A549 (cell line): ENCODE measurements around the gene ANO2. TPM values are rescaled to one million over a fixed set of nuclear protein-coding genes. Genes with fewer than 3 reads are reported as not detected.

Experiments
- ATAC-seq, 2 experiments: fragments of 200-7000 bp in 1 of 2; fragments of >200 bp in 1 of 2; cut with Nextera tagmentation in 1 of 2; cut with Tn5 transposase in 1 of 2; 3 replicates each; pipeline versions ENCODE4 v1.8.0 to v1.9.1; 2018 to 2020; ENCODE audit warnings: mild to moderate bottlenecking in 1 of 2, moderate library complexity in 1 of 2
- CTCF ChIA-PET: fragments of 300-600 bp; sonication (Branson Sonifier 250); formaldehyde crosslinking; extraction: SDS; loops from one replicate; lab custom pipeline; 2021; ENCODE audit warnings: antibody characterized with exemption, inconsistent platforms; lab: Yijun Ruan, JAX
- POLR2A ChIA-PET: fragments of 350-600 bp; formaldehyde crosslinking; extraction: SDS; loops from one replicate; lab custom pipeline; 2021; ENCODE audit warnings: antibody characterized with exemption, inconsistent platforms; lab: Yijun Ruan, JAX
- DNase-seq, 2 experiments: peaks; one replicate each; pipeline versions ENCODE4 v3.0.0 to v3.0.0-alpha.2; 2011 to 2016; ENCODE audit warnings: low read depth in 1 of 2, low spot score in 1 of 2
- FAIRE-seq: peaks from 2 replicates; lab custom pipeline; 2011; peaks lifted over from hg19 to GRCh38; lab: Jason Lieb, UNC
- H3K27ac ChIP-seq, 2 experiments: fragments of >200 bp; sonication (Bioruptor Twin); formaldehyde crosslinking; 3 replicates each; pipeline ENCODE4 v1.5.1; 2016 to 2017
- H3K4me1 ChIP-seq: fragments of >200 bp; sonication (Bioruptor Twin); formaldehyde crosslinking; 3 replicates; pipeline ENCODE4 v1.6.1; 2016
- H3K4me2 ChIP-seq: fragments of >200 bp; sonication (Bioruptor Twin); formaldehyde crosslinking; 3 replicates; pipeline ENCODE4 v1.6.1; 2016
- H3K4me3 ChIP-seq: fragments of >200 bp; sonication (Bioruptor Twin); formaldehyde crosslinking; 3 replicates; pipeline ENCODE4 v1.5.1; 2016
- H3K9me3 ChIP-seq: fragments of >200 bp; sonication (Bioruptor Twin); formaldehyde crosslinking; 3 replicates; pipeline ENCODE4 v1.6.1; 2016
- BHLHE40 ChIP-seq: IDR thresholded peaks from 2 replicates; pipeline ENCODE4 v1.6.1; 2012; ENCODE audit warnings: low read depth, low read length, inconsistent platforms
- CBX2 ChIP-seq: fragments of 200-600 bp; sonication (generic); IDR thresholded peaks from 2 replicates; pipeline ENCODE4 v1.6.1; 2016; ENCODE audit warnings: low read depth, mild to moderate bottlenecking, borderline replicate concordance
- EHF ChIP-seq: fragments of 250-450 bp; sonication (Bioruptor Pico); IDR thresholded peaks from 2 replicates; pipeline ENCODE4 v1.5.0; 2020; ENCODE audit warnings: mild to moderate bottlenecking
- EHMT2 ChIP-seq: fragments of 200-600 bp; sonication (generic); IDR thresholded peaks from 2 replicates; pipeline ENCODE4 v1.6.1; 2016; ENCODE audit warnings: antibody characterized with exemption, low read depth, mild to moderate bottlenecking, moderate library complexity
- ELK1 ChIP-seq: fragments of 150-350 bp; IDR thresholded peaks from 2 replicates; pipeline ENCODE4 v1.6.1; 2014; ENCODE audit warnings: low read depth, mild to moderate bottlenecking, low read length
- FOSL2 ChIP-seq, 2 experiments: fragments of 450-650 bp in 1 of 2; fragments of >200 bp in 1 of 2; sonication (Bioruptor Twin) in 1 of 2; formaldehyde crosslinking; IDR thresholded peaks; 2 replicates each; pipeline versions ENCODE4 v1.5.0 to v1.6.1; 2016 to 2020; ENCODE audit warnings: mild to moderate bottlenecking in 1 of 2, moderate library complexity in 1 of 2
- FOXS1 ChIP-seq: fragments of 250-450 bp; sonication (Bioruptor Pico); IDR thresholded peaks from 2 replicates; pipeline ENCODE4 v1.5.0; 2020; ENCODE audit warnings: mild to moderate bottlenecking, moderate library complexity
- GATA3 ChIP-seq: IDR thresholded peaks from 2 replicates; pipeline ENCODE4 v1.6.1; 2012; ENCODE audit warnings: borderline replicate concordance
- HDAC2 ChIP-seq: fragments of 200-600 bp; sonication (generic); IDR thresholded peaks from 2 replicates; pipeline ENCODE4 v1.6.1; 2016
- HEYL ChIP-seq: fragments of 250-450 bp; sonication (Bioruptor Pico); IDR thresholded peaks from 2 replicates; pipeline ENCODE4 v1.8.0; 2021; ENCODE audit warnings: mild to moderate bottlenecking, moderate library complexity
- JUNB ChIP-seq: fragments of >200 bp; sonication (Bioruptor Twin); formaldehyde crosslinking; IDR thresholded peaks from 2 replicates; pipeline ENCODE4 v1.6.1; 2016
- KDM1A ChIP-seq: fragments of 200-600 bp; sonication (generic); IDR thresholded peaks from 2 replicates; pipeline ENCODE4 v1.6.1; 2016; ENCODE audit warnings: low read depth, mild to moderate bottlenecking
- POLR2A ChIP-seq: IDR thresholded peaks from 2 replicates; pipeline ENCODE4 v1.6.1; 2012; ENCODE audit warnings: mild to moderate bottlenecking, low read length
- RCOR1 ChIP-seq: fragments of 150-350 bp; IDR thresholded peaks from 2 replicates; pipeline ENCODE4 v1.6.1; 2014; ENCODE audit warnings: antibody characterized with exemption, low read length, low read depth
- REST ChIP-seq: fragments of 200-600 bp; sonication (generic); IDR thresholded peaks from 2 replicates; pipeline ENCODE4 v1.6.1; 2016; ENCODE audit warnings: antibody characterized with exemption, mild to moderate bottlenecking, moderate library complexity
- RFX5 ChIP-seq: fragments of 450-650 bp; IDR thresholded peaks from 2 replicates; pipeline ENCODE4 v1.7.1; 2014; ENCODE audit warnings: antibody characterized with exemption, mild to moderate bottlenecking, moderate library complexity
- SMC3 ChIP-seq: fragments of >200 bp; sonication (Bioruptor Twin); formaldehyde crosslinking; IDR thresholded peaks from 3 replicates; pipeline ENCODE4 v1.6.1; 2018; ENCODE audit warnings: inconsistent platforms
- ZFP36 ChIP-seq: fragments of 450-650 bp; IDR thresholded peaks from 2 replicates; pipeline ENCODE4 v1.6.1; 2014; ENCODE audit warnings: borderline replicate concordance; ENCODE audit not compliant: partially characterized antibody
- ZSCAN20 ChIP-seq: fragments of 250-450 bp; sonication (Bioruptor Pico); IDR thresholded peaks from 2 replicates; pipeline ENCODE4 v1.8.0; 2022; ENCODE audit warnings: mild to moderate bottlenecking, moderate library complexity
- WGBS: methylation state at CpG from one replicate; pipeline ENCODE4 v1.1.6; 2017; ENCODE audit errors: missing lambda C conversion rate; 5-methylcytosine and 5-hydroxymethylcytosine counted together
- polyA plus RNA-seq, 4 experiments: library from polyadenylated mRNA; depleted of rRNA in 3 of 4; stranded (reverse); fragments of >200 nt; fragmentation: RNase III in 1 of 4; extraction: RNeasy Plus Mini Kit Qiagen cat#74134 plus additional on column Dnase treatment in 1 of 4; gene quantifications; 2 replicates in 3 of 4; 3 replicates in 1 of 4; pipeline ENCODE4 v1.2.3, GENCODE V29; 2011 to 2017
- TF ChIP-seq, protein P1 (sequence below): IDR thresholded peaks from 2 replicates; pipeline ENCODE4 v1.6.1; 2012
- TF ChIP-seq, protein P2 (sequence below): IDR thresholded peaks from 2 replicates; pipeline ENCODE4 v1.6.1; 2012; ENCODE audit warnings: low read depth, borderline replicate concordance
- TF ChIP-seq, protein P3 (sequence below): fragments of >200 bp; sonication (Bioruptor Twin); formaldehyde crosslinking; IDR thresholded peaks from 3 replicates; pipeline ENCODE4 v1.6.1; 2016
- TF ChIP-seq, protein P4 (sequence below): IDR thresholded peaks from 2 replicates; pipeline ENCODE4 v1.6.1; 2012

ANO2 gene
- polyA plus RNA-seq, 2 of the 4 experiments (the other 2 are of a cell fraction) = not detected

GRCh38 chr12:5535541-5535940 lies 409.5 kb downstream of the ANO2 start:
- ATAC-seq (no peak), FAIRE-seq (no peak), DNase-seq (no peak)
- POLR2A ChIA-PET = no interaction called here
- no peak overlapping the region for H3K27ac ChIP-seq
- no peaks in the 10 kb centered on the region for H3K4me1 ChIP-seq
- TF ChIP-seq, protein P1, sequence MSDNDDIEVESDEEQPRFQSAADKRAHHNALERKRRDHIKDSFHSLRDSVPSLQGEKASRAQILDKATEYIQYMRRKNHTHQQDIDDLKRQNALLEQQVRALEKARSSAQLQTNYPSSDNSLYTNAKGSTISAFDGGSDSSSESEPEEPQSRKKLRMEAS = no peak
- TF ChIP-seq REST (no peak), KDM1A (no peak), HEYL (no peak), ZSCAN20 (no peak), ELK1 (no peak), EHMT2 (no peak)
- TF ChIP-seq, protein P2, sequence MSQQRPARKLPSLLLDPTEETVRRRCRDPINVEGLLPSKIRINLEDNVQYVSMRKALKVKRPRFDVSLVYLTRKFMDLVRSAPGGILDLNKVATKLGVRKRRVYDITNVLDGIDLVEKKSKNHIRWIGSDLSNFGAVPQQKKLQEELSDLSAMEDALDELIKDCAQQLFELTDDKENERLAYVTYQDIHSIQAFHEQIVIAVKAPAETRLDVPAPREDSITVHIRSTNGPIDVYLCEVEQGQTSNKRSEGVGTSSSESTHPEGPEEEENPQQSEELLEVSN = no peak
- TF ChIP-seq, all 56 proteins: peak for 0
- H3K4me3 ChIP-seq = no peak overlapping the region
- no peaks in the 10 kb centered on the region for H3K9me3 ChIP-seq
- CTCF ChIA-PET = no interaction called here
- no peak overlapping the region for H3K4me2 ChIP-seq
- WGBS = 0% methylated on average over 3 of the region's 3 CpGs

GRCh38 chr12:5534426-5535199 lies 410.4 kb downstream of the ANO2 start:
- Histone ChIP-seq H3K9me3 (no peaks in the 10 kb centered on the region), H3K4me3 (no peak overlapping the region), H3K27ac (no peak overlapping the region), H3K4me2 (no peak overlapping the region), H3K4me1 (no peaks in the 10 kb centered on the region)
- DNase-seq = no peak
- ChIA-PET CTCF (no interaction called here), POLR2A (no interaction called here)
- FAIRE-seq = no peak
- 10% methylated on average over 10 of the region's 10 CpGs for WGBS
- ATAC-seq = no peak
- TF ChIP-seq POLR2A = no peak
- TF ChIP-seq ZFP36 = no peak
- no peak for TF ChIP-seq EHF (CRISPR knock-in tag)
- TF ChIP-seq, protein P3, sequence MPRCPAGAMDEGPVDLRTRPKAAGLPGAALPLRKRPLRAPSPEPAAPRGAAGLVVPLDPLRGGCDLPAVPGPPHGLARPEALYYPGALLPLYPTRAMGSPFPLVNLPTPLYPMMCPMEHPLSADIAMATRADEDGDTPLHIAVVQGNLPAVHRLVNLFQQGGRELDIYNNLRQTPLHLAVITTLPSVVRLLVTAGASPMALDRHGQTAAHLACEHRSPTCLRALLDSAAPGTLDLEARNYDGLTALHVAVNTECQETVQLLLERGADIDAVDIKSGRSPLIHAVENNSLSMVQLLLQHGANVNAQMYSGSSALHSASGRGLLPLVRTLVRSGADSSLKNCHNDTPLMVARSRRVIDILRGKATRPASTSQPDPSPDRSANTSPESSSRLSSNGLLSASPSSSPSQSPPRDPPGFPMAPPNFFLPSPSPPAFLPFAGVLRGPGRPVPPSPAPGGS = no peak
- no peak for TF ChIP-seq RFX5
- TF ChIP-seq GATA3 = no peak
- no peak for TF ChIP-seq SMC3
- no peak for TF ChIP-seq REST
- TF ChIP-seq BHLHE40 = no peak
- TF ChIP-seq HDAC2 = no peak
- TF ChIP-seq ZSCAN20 = no peak
- TF ChIP-seq FOSL2 (IDR thresholded peaks at IDR 0.05) = no peak
- no peak for TF ChIP-seq FOSL2 (CRISPR knock-in tag; IDR thresholded peaks at IDR 0.05)
- no peak for TF ChIP-seq RCOR1
- no peak for TF ChIP-seq CBX2
- TF ChIP-seq, protein P4, sequence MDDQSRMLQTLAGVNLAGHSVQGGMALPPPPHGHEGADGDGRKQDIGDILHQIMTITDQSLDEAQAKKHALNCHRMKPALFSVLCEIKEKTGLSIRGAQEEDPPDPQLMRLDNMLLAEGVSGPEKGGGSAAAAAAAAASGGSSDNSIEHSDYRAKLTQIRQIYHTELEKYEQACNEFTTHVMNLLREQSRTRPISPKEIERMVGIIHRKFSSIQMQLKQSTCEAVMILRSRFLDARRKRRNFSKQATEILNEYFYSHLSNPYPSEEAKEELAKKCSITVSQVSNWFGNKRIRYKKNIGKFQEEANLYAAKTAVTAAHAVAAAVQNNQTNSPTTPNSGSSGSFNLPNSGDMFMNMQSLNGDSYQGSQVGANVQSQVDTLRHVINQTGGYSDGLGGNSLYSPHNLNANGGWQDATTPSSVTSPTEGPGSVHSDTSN = no peak
- TF ChIP-seq JUNB = no peak
- no peak for TF ChIP-seq FOXS1
